Stimulated activated CD8-positive, alpha-beta memory T cell treated with anti-CD3 and anti-CD28 coated beads, Interleukin-12 subunit alpha, Interleukin-12 subunit beta, amount 100 ng/mL, for 1 hour (primary cell): ENCODE results near the gene ACSM6.

ENCODE experiments used
- DNase-seq: peaks from one replicate; pipeline ENCODE4 v3.0.0-alpha.2; 2020; ENCODE audit warnings: low read depth

Gene ACSM6

DNA sequence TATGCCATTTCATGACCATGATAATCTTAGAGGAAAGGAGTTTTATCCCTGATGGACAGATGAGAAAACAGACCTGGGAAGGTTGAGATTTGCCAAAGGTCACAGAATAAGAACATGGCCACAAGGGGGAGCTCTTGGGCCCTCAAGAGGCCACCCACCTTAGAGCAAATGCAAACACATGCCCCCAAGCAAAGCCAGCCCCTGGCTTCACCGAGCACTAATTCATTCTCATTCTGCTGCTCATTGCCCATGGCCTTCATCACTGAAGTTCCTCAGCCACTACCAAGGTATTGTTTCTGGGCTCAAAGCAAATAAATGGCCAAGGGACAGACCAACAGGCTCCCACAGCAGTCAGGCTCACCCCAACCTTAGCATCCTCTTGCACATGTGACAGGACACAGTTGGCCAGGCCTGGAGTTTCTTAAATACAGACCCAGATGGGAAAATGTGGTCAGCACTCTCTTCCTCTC, 52.6 kb downstream of the ACSM6 start:
- DNase-seq, result peak; percentile 35

- DNase-seq, result no peak
These were observed 53.3 kb downstream of the ACSM6 start for GRCh38 chr10:95247200-95247880.

- no peak for DNase-seq
These were observed 54.0 kb downstream of the ACSM6 start for GRCh38 chr10:95247881-95248583.

DNA sequence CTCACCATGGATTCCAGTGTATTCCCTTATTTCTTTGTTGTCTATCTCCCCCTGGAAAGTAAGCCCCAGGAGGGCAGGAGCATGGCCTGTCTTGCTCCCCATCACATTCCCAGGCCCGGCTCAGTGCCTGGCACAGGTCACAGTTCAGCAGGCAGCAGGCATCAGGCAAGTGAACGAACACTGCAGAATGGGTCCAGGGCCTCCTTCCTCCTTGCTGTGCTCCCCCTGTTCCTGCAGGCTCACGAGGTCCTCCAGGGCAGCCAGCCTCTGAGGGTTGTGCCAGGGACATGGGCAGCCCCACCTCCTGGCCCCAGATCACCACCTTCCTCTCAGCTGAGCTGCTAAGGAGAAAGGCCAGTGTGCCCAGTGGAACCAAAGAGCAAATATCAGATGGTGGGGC, 55.0 kb downstream of the ACSM6 start:
- DNase-seq, result no peak

GRCh38 chr10:95249467-95249866, 55.4 kb downstream of the ACSM6 start:
- no peak for DNase-seq

DNA sequence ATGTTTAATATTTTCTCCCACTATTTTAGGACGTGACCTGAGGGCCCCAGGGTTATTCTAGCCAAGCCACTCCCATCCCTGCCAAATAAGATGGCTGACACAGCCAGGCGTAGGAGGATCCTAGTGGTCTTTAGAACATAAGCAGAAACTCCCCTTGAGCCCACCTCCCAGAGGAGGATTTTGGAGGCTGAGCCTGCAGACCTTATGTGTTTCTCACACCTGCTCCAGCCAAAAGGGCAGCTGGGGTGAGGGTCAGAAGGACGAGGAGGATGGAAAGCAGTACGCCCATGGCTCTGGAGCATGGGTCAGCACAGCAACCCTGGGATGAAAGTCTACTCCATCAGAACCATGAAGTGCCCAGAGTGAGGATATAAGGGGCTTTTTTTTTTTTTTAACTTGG, 56.8 kb downstream of the ACSM6 start:
- DNase-seq, result no peak

DNA sequence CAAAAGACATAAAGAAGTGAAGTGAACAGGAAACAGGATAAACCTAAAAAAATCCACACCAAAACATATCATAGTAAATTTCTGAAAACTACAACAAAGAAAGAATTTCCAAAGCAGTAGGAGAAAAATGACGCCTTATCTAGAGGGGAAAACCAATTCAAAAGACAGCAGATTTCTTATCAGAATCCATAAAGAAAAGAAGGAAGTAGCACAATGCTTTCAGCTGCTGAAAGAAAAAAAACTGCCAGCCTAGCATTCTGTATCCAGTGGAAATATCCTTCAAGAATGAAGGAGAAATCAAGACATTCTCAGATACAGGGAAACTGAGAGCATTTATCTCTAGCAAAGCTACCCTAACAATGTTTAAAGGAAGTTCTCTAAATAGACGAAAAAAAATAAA, 59.0 kb downstream of the ACSM6 start:
- no peak for DNase-seq

GRCh38 chr10:95253686-95254085, 59.6 kb downstream of the ACSM6 start:
- DNase-seq, result no peak

DNA sequence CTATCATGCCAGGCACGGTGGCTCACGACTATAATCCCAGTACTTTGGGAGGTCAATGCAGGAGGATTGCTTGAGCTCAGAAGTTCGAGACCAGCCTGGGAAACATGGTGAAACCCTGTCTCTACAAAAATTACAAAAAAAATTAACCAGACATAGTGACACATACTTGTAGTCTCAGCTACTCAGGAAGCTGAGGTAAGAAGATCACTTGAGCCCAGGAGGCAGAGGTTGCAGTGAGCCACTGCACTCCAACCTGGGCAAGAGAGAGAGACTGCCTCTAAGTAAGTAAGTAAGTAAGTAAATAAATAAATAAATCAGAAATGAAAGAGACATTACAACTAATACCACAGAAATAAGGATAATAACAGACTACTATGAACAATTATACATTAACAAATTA, 60.6 kb downstream of the ACSM6 start:
- DNase-seq, result no peak

DNA sequence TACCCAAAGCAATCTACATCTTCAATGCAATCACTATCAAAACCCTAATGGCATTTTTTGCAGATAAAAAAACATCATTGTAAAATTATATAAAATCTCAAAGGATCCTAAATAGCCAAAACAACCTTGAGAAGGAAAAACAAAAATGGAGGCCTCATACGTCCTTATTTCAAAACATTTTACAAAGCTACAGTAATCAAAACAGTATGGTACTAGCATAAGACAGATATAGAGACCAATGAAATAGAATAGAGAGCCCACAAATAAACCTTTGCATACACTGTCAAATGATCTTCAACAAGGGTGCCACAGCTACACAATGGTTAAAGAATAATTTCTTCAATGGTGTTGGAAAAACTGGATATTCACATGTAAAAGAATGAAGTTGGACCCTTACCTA, 62.2 kb downstream of the ACSM6 start:
- DNase-seq, result no peak

DNA sequence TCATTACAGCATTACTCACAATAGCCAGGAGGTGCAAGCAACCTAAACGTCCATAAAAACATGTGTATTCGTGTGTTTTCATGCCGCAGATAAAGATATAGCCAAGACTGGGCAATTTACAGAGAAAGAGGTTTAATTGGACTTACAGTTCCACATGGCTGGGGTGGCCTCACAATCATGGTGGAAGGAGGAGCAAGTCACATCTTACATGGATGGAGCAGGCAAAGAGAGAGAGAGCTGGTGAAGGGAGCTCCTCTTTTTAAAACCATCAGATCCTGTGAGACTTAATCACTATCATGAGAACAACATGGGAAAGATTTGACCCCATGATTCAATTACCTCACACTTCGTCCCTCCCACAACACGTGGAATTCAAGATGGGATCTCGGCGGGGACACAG, 63.8 kb downstream of the ACSM6 start:
- no peak for DNase-seq

DNA sequence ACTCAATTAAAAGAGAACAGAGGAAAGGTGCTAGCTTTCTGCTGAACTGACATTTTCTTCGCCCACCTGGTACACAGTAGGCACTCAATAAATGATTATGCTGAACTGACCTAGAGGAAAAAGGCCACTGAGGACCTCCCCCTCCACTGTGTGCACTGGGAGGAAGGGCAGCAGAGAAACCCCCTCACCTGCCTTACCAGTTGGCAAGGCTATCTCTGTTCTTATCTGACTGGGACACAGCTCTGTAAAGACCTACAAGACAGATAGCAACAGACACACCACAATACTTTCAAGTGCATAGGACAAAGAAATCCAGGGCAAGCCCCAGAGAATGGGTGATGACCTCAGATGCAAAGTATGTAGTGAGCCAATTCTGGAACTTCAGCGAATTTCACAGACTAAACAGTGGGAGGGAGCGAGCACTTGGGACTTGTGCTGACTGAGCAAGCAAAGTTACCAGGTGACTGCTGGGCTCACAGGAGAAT, 66.4 kb downstream of the ACSM6 start:
- no peak for DNase-seq

DNA sequence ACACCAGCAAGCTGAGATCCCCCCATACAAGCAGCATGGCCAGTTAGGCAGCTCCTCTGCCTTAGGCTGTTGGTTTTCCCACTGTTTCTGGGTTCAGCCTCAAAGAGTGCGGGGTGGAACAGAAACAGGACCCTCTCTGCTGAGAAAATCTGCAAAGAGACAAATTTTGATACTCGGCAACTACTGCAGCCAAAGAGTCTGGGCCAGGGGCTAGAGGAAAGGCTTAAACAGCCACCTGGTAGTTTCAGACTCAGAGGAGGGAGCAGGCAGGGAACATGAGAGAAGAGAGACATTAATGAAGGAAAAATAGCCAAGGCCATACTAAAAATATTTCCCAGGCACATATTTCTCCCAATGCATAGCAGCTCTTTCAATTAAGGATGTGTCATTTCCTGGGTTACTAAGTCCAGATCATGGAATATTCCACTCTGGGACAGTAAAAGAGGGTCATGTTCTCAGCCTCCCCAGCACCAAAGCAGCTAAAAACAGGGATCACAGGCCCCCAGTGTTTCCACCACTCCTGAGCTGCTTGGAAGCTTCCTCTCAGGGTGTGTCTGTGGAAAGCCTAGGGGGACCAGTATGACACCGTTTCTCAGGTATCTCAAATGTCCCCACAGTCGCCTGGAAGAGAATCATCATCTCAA, 67.0 kb downstream of the ACSM6 start:
- no peak for DNase-seq

DNA sequence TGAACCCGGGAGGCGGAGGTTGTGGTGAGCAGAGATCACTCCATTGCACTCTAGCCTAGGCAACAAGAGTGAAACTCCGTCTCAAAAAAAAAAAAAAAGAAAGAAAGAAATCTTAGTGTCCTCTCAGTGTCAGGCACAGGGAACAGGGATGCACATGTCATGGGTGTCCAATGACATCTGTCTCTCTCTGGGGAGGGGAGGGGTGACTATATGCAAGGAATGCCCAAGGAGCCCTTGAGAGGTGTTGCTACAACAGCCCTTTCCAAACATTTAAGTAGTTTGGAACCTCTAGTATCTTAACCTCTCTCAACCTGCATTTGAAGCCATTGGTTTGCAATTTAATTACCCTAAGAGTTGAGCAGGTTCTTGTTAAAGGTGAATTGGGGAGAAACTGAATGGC, 67.9 kb downstream of the ACSM6 start:
- DNase-seq, result no peak

DNA sequence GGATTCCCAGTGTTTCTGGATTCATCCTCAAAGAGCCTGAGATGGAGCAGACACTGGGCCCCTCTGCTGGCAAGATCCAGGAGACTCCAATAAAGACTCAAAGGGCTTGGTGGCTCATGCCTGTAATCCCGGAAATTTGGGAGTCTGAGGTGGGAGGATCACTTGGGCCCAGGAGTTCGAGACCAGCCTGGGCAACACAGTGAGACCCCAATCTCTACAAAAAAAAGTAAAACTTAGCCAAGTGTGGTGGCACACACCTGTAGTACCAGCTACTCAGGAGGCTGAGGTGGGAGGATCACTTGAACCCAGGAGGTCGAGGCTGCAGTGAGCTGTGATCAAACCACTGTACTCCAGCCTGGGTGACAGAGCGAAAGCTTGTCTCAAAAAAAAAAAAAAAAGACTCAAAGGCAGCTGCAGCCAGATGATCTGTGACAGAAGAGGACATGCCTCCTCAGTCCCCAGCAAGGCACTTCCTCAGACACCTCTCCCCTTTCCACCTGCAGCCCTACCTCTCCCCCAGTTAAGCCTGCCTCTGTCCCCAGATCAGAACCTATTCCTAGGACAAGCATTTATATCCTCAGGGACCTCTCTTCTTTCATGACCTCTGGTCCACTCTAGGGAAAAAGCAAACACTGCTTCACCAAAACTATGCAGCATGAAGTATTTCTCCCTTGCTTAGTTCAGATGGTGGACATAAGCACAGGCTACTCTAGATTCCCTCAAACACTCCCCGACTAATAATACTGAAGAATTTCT, 68.9 kb downstream of the ACSM6 start:
- DNase-seq, result no peak

GRCh38 chr10:95263864-95264226, 69.8 kb downstream of the ACSM6 start:
- DNase-seq, result no peak

GRCh38 chr10:95264227-95265051, 70.4 kb downstream of the ACSM6 start:
- no peak for DNase-seq

- no peak for DNase-seq
These were observed 71.5 kb downstream of the ACSM6 start for GRCh38 chr10:95265572-95265971.

DNA sequence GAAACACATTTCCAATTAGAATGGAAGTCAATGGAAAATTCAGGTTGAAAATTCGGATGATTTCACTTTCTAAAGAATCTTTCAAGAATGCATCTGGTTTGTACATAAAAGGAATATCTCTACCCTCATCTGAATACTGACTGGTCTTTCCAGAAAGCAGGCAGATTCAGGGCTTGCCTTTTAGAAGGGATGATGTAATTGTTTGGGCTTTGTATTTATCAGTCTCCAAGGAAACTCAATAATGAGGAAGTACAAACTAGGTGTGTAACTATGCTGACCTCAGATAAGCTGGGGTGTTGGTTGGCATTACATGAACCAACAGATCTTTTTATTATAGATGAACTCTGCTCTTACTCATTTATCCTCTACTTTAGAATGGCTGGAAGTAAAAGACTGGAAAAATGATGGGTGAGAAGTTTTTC, 72.6 kb downstream of the ACSM6 start:
- DNase-seq, result no peak

DNA sequence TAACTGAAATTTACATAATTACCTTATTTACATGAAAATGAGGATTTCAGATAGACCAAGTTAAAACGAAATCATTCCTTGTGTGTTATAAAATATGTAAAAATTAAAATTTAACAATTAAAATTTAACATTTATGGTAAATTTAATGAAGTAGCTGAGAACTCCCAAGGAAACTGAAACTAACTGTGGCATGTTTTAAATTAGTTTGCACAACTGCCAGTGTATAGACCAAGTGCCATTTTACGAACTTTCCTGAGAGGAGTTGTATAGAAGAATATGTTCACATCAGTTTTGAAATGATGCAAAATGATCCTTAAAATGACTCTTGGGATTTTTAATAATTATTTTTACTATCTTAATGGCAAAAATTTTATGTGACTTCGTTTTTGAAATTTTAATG, 73.2 kb downstream of the ACSM6 start:
- DNase-seq, result no peak

DNA sequence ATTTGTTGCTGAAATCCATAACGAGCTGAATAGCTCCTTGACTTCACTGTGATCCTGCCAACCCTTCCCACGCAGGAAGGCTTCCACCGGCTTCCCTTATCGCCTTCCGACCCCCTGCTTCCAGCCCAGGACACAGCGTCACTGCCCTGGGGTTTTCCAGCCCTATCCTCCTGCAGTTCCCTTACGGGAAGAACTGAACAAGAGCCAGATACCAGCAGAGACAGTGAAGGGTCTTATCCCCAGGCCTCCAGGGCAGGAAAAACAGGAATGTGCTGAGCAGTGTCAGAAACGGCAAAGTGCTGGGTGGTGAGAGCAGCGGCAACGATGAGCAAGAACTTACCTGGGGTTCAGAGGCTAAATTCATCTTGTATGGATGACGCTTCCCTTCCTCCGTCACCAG, 74.4 kb downstream of the ACSM6 start:
- no peak for DNase-seq
